Panc1 (cell line): ENCODE measurements around the gene ADCY7. TPM values are rescaled to one million over a fixed set of nuclear protein-coding genes. Genes with fewer than 3 reads are reported as not detected.

ENCODE experiments used
- ATAC-seq: fragments of 200-7000 bp; cut with Tn5 transposase; 2 replicates; pipeline ENCODE4 v1.9.1; 2020; ENCODE audit warnings: mild to moderate bottlenecking, moderate library complexity
- BruUV-seq: library from RNA; stranded (reverse); fragments of 400-500 nt; replicated peaks from 2 replicates; lab custom pipeline; 2021; lab: Mats Ljungman, UMichigan
- CTCF ChIA-PET: fragments of 300-600 bp; sonication (Branson Sonifier 250); formaldehyde crosslinking; loops from one replicate; lab custom pipeline; 2022; ENCODE audit warnings: antibody characterized with exemption; lab: Charles Lee
- POLR2A ChIA-PET: fragments of 300-600 bp; sonication (Branson Sonifier 250); formaldehyde crosslinking; loops from one replicate; lab custom pipeline; 2022; ENCODE audit warnings: antibody characterized with exemption; lab: Charles Lee
- DNase-seq: peaks from one replicate; pipeline ENCODE4 v3.0.0-alpha.2; 2010; ENCODE audit warnings: low read depth, low spot score
- H3K27ac ChIP-seq: 2 replicates; pipeline ENCODE4 v1.5.1; 2011; ENCODE audit warnings: mild to moderate bottlenecking, low read length, inconsistent platforms
- H3K27me3 ChIP-seq: fragments of 200-500 bp; sonication (Bioruptor generic); 2 replicates; pipeline ENCODE4 v1.6.0; 2014; ENCODE audit warnings: low read length, inconsistent platforms; ENCODE audit not compliant: control insufficient read depth, insufficient read depth
- H3K36me3 ChIP-seq: fragments of 200-500 bp; sonication (Bioruptor generic); 2 replicates; pipeline ENCODE4 v1.5.1; 2014; ENCODE audit warnings: inconsistent platforms, mild to moderate bottlenecking, low read length, moderate library complexity; ENCODE audit not compliant: control insufficient read depth, insufficient read depth
- H3K4me1 ChIP-seq: 2 replicates; pipeline ENCODE4 v1.5.1; 2011; ENCODE audit warnings: inconsistent platforms, mild to moderate bottlenecking, low read length, moderate library complexity; ENCODE audit not compliant: control insufficient read depth, insufficient read depth
- H3K4me3 ChIP-seq, 2 experiments: 2 replicates each; pipeline ENCODE4 v1.5.1; 2011 to 2012; ENCODE audit warnings: low read depth in 2 of 2, low read length in 2 of 2, mild to moderate bottlenecking in 2 of 2, inconsistent platforms in 1 of 2, moderate library complexity in 1 of 2
- H3K9me3 ChIP-seq: fragments of 200-500 bp; sonication (Bioruptor generic); 2 replicates; pipeline ENCODE4 v1.5.1; 2014; ENCODE audit warnings: low read depth, mild to moderate bottlenecking, inconsistent platforms, low read length, moderate library complexity; ENCODE audit not compliant: control insufficient read depth, insufficient read depth
- CTCF ChIP-seq: fragments of 450-650 bp; IDR thresholded peaks from 2 replicates; pipeline ENCODE4 v1.5.1; 2017; ENCODE audit warnings: mild to moderate bottlenecking
- POLR2AphosphoS5 ChIP-seq: IDR thresholded peaks from 2 replicates; pipeline ENCODE4 v1.6.1; 2012; ENCODE audit warnings: mild to moderate bottlenecking, low read depth, low read length, moderate library complexity
- REST ChIP-seq, 2 experiments: IDR thresholded peaks; 2 replicates each; pipeline ENCODE4 v1.6.1; 2011 to 2012; ENCODE audit warnings: low read depth in 2 of 2, control low read depth in 1 of 2, low read length in 1 of 2, mild to moderate bottlenecking in 1 of 2, moderate library complexity in 1 of 2; ENCODE audit not compliant: insufficient read depth in 1 of 2
- SIN3A ChIP-seq: IDR thresholded peaks from 2 replicates; pipeline ENCODE4 v1.6.1; 2012; ENCODE audit warnings: low read depth, mild to moderate bottlenecking, low read length, moderate library complexity, borderline replicate concordance; ENCODE audit not compliant: insufficient read depth
- TCF7L2 ChIP-seq: IDR thresholded peaks from 2 replicates; pipeline ENCODE4 v1.6.1; 2011; ENCODE audit warnings: mild to moderate bottlenecking, low read depth, low read length, inconsistent platforms
- in situ Hi-C: cut with HindIII; loops from 2 replicates; pipeline ENCODE4 v1.10.0; 2016; ENCODE audit warnings: low sequenced_read_pairs, low pct_unique_long_range_greater_than_20kb
- intact Hi-C: fragments of 100-400 bp; cut with micrococcal nuclease; formaldehyde crosslinking; loops from one replicate; pipeline ENCODE4 v1.10.0; 2022; ENCODE audit not compliant: unreplicated experiment
- total RNA-seq: library from RNA; stranded (reverse); gene quantifications from one replicate; pipeline ENCODE4 v1.2.1, GENCODE V29; 2021; ENCODE audit not compliant: unreplicated experiment

ADCY7 gene
- total RNA-seq, 1 experiment from 2014 or later = 6.3 TPM

- Histone ChIP-seq H3K36me3 (no peaks in the 10 kb centered on the region), H3K27ac (no peak overlapping the region), H3K9me3 (no peaks in the 10 kb centered on the region), H3K4me1 (no peaks in the 10 kb centered on the region), H3K4me3 (no peak overlapping the region), H3K27me3 (no peaks in the 10 kb centered on the region)
- ATAC-seq = no peak
- intact Hi-C loops = no loop called here
- in situ Hi-C loops = no loop called here
- DNase-seq = no peak
- POLR2A ChIA-PET = interaction anchor here (0.6 kb wide), 1 partner anchor 7 kb away, joined by 3 read pairs; no protein-coding TSS in a partner anchor
- BruUV-seq = no TSS peak
- TF ChIP-seq REST (IDR thresholded peaks at IDR 0.05; ENCODE audit: insufficient read depth in 1 of 2, low read depth in 2 of 2, low read length in 1 of 2) = no peak
- CTCF ChIA-PET = no interaction called here
Measured at GRCh38 chr16:50282010-50282538, 15.7 kb downstream of the ADCY7 start.

- Histone ChIP-seq H3K4me3 (no peak overlapping the region), H3K27ac (no peak overlapping the region), H3K27me3 (no peaks in the 10 kb centered on the region), H3K4me1 (no peaks in the 10 kb centered on the region), H3K36me3 (no peaks in the 10 kb centered on the region), H3K9me3 (no peaks in the 10 kb centered on the region)
- no peak for DNase-seq
- CTCF ChIA-PET = interaction anchor here (0.5 kb wide), 1 partner anchor 327 kb away, joined by 8 read pairs; no protein-coding TSS in a partner anchor
- POLR2A ChIA-PET = no interaction called here
- intact Hi-C loops (no loop called here), in situ Hi-C loops (no loop called here)
- no peak for ATAC-seq
- TF ChIP-seq TCF7L2 (no peak), POLR2AphosphoS5 (no peak), SIN3A (no peak), CTCF (no peak), REST (IDR thresholded peaks at IDR 0.05; ENCODE audit: insufficient read depth in 1 of 2, low read depth in 2 of 2, low read length in 1 of 2) (no peak)
- BruUV-seq = no TSS peak
Measured at GRCh38 chr16:50282955-50283631, 16.7 kb downstream of the ADCY7 start.
